Gastrocnemius medialis (tissue), 4 donors: ENCODE measurements around the gene TNS1. TPM values are rescaled to one million over a fixed set of nuclear protein-coding genes. Genes with fewer than 3 reads are reported as not detected.

Experiments
- ATAC-seq, 2 donors: fragments of 150-250 bp; one replicate each; pipeline ENCODE4 v1.9.1; 2016
- DNase-seq, 2 donors: peaks; one replicate each; pipeline ENCODE4 v3.0.0-alpha.2; 2019
- H3K27ac ChIP-seq, 4 donors: fragments of 200-600 bp; sonication (generic); 1 replicate in 1 of 4; 2 replicates in 3 of 4; pipeline ENCODE4 v1.5.1; 2016 to 2018; ENCODE audit warnings: mild to moderate bottlenecking in 2 of 4, moderate library complexity in 1 of 4
- H3K27me3 ChIP-seq, 3 donors: fragments of 200-600 bp; sonication (generic) in 2 of 3; 1 replicate in 1 of 3; 2 replicates in 2 of 3; pipeline versions ENCODE4 v1.5.1 to v1.6.0; 2016 to 2019; ENCODE audit warnings: mild to moderate bottlenecking in 1 of 3, moderate library complexity in 1 of 3
- H3K36me3 ChIP-seq, 2 donors: fragments of 200-600 bp; sonication (generic) in 1 of 2; one replicate each; pipeline ENCODE4 v1.5.1; 2017 to 2018
- H3K4me1 ChIP-seq, 2 donors: fragments of 200-600 bp; sonication (generic) in 1 of 2; one replicate each; pipeline ENCODE4 v1.5.1; 2016 to 2017; ENCODE audit warnings: mild to moderate bottlenecking in 2 of 2
- H3K4me3 ChIP-seq, 4 donors: fragments of 200-600 bp; sonication (generic) in 3 of 4; 1 replicate in 1 of 4; 2 replicates in 3 of 4; pipeline ENCODE4 v1.5.1; 2016 to 2019; ENCODE audit warnings: mild to moderate bottlenecking in 2 of 4
- H3K9me3 ChIP-seq, 3 donors: fragments of 200-600 bp; sonication (generic) in 2 of 3; 1 replicate in 1 of 3; 2 replicates in 2 of 3; pipeline ENCODE4 v1.5.1; 2016 to 2019
- POLR2A ChIP-seq, 2 donors: fragments of 450-650 bp; IDR thresholded peaks; one replicate each; pipeline ENCODE4 v1.6.1; 2017; ENCODE audit warnings: antibody characterized with exemption in 2 of 2, mild to moderate bottlenecking in 2 of 2, moderate library complexity in 2 of 2
- in situ Hi-C, 4 donors: fragments of 200-750 bp; cut with MboI; loops; one replicate each; pipeline versions ENCODE4 v1.15.0 to v1.8.0; 2017; ENCODE audit warnings: low sequenced_read_pairs in 4 of 4
- intact Hi-C: fragments of 100-400 bp; cut with DNase I; formaldehyde crosslinking; loops from one replicate; pipeline ENCODE4 v1.15.1; 2023; ENCODE audit warnings: low total_unique reads
- total RNA-seq, 4 donors: library from RNA; depleted of rRNA; stranded (reverse); fragments of >200 nt; gene quantifications; one replicate each; pipeline versions ENCODE4 v1.1.0 to v1.2.3, GENCODE V29; 2016
- TF ChIP-seq, protein P1 (sequence below), 5 experiments: fragments of 450-650 bp in 3 of 5; fragments of 200-600 bp in 2 of 5; sonication (generic) in 2 of 5; IDR thresholded peaks in 4 of 5; conservative IDR thresholded peaks in 1 of 5; 1 replicate in 4 of 5; 2 replicates in 1 of 5; pipeline ENCODE4 v1.5.1; 2016 to 2019; ENCODE audit warnings: antibody characterized with exemption in 5 of 5, mild to moderate bottlenecking in 3 of 5, moderate library complexity in 3 of 5

The TNS1 gene
- total RNA-seq, 4 donors from 2014 or later, result 407 to 670 (median 484) TPM

DNA sequence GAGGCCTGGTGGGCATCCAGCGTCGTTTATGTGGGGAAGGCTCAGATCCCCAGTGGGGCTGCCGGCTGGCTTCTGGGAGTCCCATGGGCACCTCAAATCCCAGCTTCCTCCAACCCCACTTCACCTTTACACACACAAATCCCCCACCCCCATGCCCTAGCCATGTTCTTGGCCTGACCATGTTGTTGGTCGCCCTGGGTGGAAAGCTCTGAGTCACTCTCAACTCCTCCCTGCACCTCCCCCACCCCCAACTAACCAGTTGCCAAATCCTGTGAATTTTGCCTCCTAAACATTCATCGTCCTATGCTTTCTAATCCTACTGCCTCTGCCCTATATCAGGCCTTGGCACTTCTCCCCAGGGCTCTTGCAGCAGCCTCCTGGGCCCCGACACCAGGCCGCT is 6.4 kb downstream of the TNS1 start:
- H3K9me3 ChIP-seq, result no peaks in the 10 kb centered on the region
- H3K4me3 ChIP-seq, result no peak overlapping the region
- intact Hi-C loops, result no loop called here
- DNase-seq (peak; percentile 37 to 58), ATAC-seq (peak; percentile 62 to 66)
- H3K27ac ChIP-seq, result peak overlapping the region; percentile 49 to 77 (median 66)
- no peaks in the 10 kb centered on the region for H3K36me3 ChIP-seq
- peaks cover 28 to 36% of the 10 kb centered on the region in 2 donors for H3K4me1 ChIP-seq
- no peak for TF ChIP-seq POLR2A (IDR thresholded peaks at IDR 0.05)
- TF ChIP-seq, protein P1, sequence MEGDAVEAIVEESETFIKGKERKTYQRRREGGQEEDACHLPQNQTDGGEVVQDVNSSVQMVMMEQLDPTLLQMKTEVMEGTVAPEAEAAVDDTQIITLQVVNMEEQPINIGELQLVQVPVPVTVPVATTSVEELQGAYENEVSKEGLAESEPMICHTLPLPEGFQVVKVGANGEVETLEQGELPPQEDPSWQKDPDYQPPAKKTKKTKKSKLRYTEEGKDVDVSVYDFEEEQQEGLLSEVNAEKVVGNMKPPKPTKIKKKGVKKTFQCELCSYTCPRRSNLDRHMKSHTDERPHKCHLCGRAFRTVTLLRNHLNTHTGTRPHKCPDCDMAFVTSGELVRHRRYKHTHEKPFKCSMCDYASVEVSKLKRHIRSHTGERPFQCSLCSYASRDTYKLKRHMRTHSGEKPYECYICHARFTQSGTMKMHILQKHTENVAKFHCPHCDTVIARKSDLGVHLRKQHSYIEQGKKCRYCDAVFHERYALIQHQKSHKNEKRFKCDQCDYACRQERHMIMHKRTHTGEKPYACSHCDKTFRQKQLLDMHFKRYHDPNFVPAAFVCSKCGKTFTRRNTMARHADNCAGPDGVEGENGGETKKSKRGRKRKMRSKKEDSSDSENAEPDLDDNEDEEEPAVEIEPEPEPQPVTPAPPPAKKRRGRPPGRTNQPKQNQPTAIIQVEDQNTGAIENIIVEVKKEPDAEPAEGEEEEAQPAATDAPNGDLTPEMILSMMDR (IDR thresholded peaks at IDR 0.05 in 4 of 5, conservative IDR thresholded peaks at IDR 0.05 in 1 of 5), result no peak
- in situ Hi-C loops, result no loop called here
- no peaks in the 10 kb centered on the region for H3K27me3 ChIP-seq

DNA sequence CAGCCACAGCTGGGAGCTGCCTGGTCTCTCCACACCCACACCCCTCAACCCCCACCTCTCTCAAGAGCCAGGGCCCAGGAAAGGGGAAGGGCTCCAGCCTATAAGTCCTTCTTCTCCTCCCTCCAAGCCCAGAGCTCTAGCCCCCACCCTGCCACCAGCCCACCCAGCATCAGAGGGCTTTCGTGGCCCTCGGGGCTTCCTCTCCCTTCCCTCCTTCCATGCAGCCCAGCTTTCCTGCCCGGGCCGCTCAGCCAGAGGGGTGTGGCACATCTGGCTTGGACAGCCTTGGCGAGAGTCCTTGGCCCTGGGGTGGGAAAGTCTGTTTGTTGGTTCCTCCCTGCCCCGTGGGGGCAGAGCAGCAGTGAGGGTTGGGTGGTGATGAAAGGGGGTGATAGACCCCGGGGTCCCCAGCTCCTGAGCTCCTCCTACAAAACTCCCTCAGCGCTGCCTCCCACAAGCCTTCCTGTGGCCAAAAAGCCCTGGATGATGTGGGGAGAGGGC is 7.0 kb downstream of the TNS1 start:
- peak; percentile 36 to 38 for ATAC-seq
- TF ChIP-seq, protein P1 (IDR thresholded peaks at IDR 0.05 in 4 of 5, conservative IDR thresholded peaks at IDR 0.05 in 1 of 5), result no peak
- TF ChIP-seq POLR2A (IDR thresholded peaks at IDR 0.05), result no peak
- Histone ChIP-seq H3K9me3 (no peaks in the 10 kb centered on the region), H3K4me3 (no peak overlapping the region), H3K36me3 (no peaks in the 10 kb centered on the region), H3K4me1 (peaks cover 28 to 36% of the 10 kb centered on the region in 2 donors), H3K27ac (peak overlapping the region; percentile 49 to 77 (median 66)), H3K27me3 (no peaks in the 10 kb centered on the region)
- intact Hi-C loops (no loop called here), in situ Hi-C loops (no loop called here)
- peak in 1 of 2 donors; percentile 60 for DNase-seq

DNA sequence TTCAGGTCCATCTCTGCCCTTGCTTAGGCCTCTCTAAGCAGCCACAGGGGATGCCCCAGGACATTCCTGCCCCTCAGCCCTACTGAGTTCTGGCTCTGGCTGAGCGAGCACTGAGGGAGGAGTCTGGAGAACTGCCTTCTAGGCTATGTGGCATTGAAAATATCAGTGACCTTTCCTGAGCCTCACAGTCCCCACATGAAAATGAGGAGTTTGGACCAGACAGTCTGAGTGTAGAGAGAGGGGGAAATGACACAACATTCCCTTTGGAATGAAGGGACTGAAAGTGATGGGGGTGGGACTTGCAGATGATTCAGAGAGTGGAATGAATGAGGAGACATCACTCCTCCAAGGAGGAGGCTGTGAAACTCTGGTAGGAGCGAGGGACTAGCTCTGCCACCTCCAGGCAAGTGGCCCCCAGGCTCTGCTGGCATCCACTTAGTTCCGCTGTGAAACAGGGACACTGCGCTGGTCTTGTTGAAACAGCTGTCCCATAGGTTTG is 8.0 kb downstream of the TNS1 start:
- H3K4me3 ChIP-seq, result no peak overlapping the region
- intact Hi-C loops (no loop called here), in situ Hi-C loops (no loop called here)
- no peaks in the 10 kb centered on the region for H3K36me3 ChIP-seq
- DNase-seq, result no peak
- peak overlapping the region in 2 of 4 donors; percentile 39 for H3K27ac ChIP-seq
- H3K9me3 ChIP-seq, result no peaks in the 10 kb centered on the region
- TF ChIP-seq, protein P1 (IDR thresholded peaks at IDR 0.05 in 4 of 5, conservative IDR thresholded peaks at IDR 0.05 in 1 of 5), result no peak
- no peak for TF ChIP-seq POLR2A (IDR thresholded peaks at IDR 0.05)
- no peaks in the 10 kb centered on the region for H3K27me3 ChIP-seq
- no peak for ATAC-seq
- H3K4me1 ChIP-seq, result peaks cover 21 to 33% of the 10 kb centered on the region in 2 donors

DNA sequence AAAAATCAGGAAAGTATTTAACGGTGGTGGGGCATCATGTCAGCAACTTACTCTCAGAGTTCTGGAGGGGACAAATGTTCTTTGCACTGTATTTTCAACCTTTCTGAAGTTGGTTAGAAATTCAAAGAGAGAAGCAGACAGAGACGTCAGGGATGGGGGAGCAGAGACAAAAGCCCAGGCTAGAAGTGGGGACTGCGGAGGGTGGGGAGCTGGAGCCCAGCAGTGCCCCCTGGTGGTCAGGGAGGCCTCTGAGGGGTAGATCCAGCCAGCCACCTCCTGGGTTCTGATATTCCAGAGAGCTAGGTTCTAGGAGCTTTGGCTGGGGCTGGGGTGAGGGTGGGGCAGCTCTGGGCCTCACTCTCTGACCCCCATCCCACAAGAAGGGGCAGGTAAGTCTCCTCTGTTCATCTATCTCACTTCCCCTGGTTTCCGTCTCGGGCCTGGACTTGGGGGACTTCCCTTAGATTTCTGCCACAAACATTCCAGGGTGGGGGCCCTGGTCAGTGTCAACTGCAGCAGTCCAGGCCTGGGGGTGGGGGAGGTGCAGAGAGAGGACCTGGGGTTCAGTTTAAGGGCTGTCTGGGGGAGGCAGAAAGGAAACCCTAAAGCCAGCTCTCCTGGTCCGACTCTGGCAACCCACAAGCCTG is 8.9 kb downstream of the TNS1 start:
- peak; percentile 40 to 65 for DNase-seq
- in situ Hi-C loops, result no loop called here
- H3K4me3 ChIP-seq, result no peak overlapping the region
- intact Hi-C loops, result no loop called here
- no peaks in the 10 kb centered on the region for H3K9me3 ChIP-seq
- H3K27ac ChIP-seq, result peak overlapping the region in 2 of 4 donors; percentile 8 to 39
- peak; percentile 40 to 47 for ATAC-seq
- peaks cover 23 to 37% of the 10 kb centered on the region in 2 donors for H3K4me1 ChIP-seq
- no peaks in the 10 kb centered on the region for H3K27me3 ChIP-seq
- TF ChIP-seq, protein P1 (IDR thresholded peaks at IDR 0.05 in 4 of 5, conservative IDR thresholded peaks at IDR 0.05 in 1 of 5), result peak; percentile 54 to 92 (median 80)
- TF ChIP-seq POLR2A (IDR thresholded peaks at IDR 0.05), result no peak
- H3K36me3 ChIP-seq, result no peaks in the 10 kb centered on the region
